HG03159 (cell line): Measurements from ENCODE around the gene HTR7.
"Not testable (repeated sequence)": the region's sequence is repeated elsewhere in the genome, so short reads cannot be mapped to it uniquely, and the experiment has no call there.

Experiments used
- ATAC-seq: cut with Tn5 transposase; IDR thresholded peaks from one replicate; pipeline ENCODE4 v1.9.1; 2021; ENCODE audit warnings: mild to moderate bottlenecking, moderate library complexity; ENCODE audit not compliant: unreplicated experiment

HTR7 gene

DNA sequence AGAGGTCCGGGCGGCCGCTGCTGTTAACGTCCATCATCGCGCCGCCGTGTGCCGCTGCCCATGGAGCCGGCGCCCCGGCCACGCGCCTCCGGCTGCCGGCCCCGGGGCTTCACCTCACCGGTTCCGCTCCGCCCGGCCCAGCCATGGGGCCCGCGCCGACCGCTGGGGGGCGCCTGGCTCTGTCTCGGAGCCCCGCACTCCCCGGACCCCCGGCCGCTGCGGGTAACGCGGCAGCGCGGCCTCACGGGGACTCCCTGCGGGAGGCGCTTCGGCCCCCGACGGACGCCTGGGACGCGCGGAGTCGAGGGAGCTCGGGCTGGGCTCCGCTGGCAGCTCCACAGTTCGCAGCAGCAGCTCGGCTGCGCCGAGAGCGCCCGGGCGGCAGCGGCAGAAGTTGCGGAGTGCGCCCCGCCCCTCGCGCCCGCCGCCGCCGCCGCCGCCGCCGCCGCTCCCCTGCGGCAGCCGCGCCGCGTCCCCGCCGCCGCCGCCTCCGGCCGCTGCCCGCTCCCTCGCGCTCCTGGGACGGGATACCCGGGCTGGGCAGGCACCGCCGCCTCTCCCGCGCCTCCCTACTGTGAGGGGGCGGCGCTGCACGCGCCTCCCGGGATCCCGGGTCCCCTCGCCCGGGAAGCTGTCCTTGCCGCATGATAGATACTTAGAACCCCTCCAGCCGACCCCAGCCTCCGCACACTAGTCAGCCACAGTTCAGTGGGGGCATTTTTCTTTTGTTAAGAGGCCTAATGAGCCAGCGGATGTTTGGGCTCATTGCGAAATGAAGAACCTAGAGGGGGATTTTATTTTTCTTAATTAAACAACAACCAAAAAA lies at the start of gene HTR7:
HTR7 (minus strand) TSS at position 405 of the 826 bp plus-strand sequence; CDS start at position 37, 368 bp downstream.
- peak; percentile 74 for ATAC-seq

DNA sequence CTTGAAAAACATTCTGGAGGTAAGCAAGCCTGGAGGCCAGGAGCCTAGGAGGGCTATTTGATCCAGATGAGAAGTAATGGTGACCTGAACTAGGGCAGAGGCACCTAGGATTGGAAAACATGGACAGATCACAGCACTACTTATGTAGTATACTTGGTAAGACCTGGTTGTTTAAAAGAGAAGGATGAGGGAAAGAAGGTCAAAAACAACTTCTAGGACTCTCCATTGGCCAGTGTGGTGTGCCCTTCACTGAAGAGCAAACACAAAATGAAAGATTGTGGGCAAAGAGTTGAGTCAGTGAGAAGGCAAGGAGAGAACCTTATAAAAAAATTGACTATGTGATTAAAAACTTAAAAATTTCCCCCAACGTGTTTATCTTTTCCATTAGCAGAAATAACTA lies 48.8 kb upstream of the HTR7 start:
- no peak for ATAC-seq

DNA sequence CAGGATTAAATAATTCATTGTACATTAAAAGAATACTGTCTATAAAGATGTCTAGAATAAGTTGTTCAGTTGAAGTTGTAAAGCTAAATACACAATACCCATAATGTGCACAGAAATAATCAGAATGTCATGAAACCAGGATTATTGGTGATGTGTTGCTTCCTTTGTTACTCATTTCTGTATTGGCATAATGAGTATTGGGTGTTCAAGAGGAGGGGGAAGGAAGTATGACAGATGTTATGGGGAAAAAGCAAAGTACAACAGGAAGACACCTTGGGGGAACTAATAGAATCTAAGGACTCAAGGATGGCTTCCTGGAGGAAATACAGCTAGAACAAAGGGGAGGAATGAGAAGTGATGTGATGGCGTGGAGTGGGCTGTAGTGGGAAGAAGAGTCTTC lies 48.1 kb upstream of the HTR7 start:
- ATAC-seq, result no peak

DNA sequence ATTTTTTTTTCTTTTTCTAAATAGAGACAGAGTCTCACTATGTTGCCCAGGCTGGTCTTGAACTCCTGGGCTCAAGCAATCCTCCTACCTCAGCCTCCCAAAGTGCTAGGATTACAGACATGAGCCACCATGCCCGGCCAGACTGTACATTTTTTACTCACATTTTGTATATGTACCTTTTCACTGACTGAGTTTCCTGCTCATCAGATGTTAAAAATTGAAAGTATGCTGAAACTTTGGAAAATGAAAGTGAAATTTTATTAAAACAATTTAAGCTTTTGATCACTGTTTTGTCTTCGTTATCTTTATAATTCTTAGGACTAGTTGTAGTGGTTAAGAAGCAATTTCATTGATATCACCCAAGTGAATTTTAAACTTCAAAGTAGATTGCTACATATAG lies 39.1 kb upstream of the HTR7 start:
- not testable (repeated sequence) for ATAC-seq

DNA sequence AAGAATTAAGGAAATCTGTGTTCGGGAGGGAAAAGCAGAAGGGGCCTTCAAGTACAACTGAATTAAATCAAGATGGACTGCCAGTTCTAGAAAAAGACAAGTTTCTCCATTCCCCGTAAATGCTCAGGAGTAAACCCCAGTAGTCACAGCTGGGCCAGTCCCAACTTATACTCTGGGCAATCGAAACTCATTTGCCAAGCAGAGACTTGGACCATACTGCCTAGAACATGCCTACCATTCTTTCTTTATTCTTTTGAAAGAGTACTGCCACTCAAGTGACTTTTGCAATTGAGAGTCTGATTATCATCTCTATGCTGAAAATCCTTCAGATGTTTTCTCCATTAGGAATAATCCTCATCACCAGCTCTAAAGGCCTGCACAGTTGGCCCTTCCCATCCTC lies 35.4 kb upstream of the HTR7 start:
- no peak for ATAC-seq

DNA sequence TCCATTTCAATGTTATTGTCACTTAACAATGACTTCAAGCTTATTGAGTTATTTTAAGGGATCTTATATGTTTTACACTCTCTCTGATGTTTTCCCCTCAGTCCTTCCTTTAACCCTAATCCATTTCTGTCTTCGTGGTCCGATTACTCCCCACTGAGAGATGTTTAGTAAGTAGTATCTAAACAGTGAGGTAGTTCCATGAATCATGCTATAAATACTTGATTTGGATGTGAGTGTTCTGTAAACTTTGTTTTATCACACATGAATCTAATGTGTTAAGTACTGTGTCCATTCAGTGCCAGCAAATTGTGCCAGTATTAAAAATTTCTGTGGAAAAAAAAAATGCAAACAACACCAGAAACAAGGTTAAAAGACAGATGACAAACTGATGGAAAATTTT lies 32.5 kb upstream of the HTR7 start:
- ATAC-seq, result no peak

DNA sequence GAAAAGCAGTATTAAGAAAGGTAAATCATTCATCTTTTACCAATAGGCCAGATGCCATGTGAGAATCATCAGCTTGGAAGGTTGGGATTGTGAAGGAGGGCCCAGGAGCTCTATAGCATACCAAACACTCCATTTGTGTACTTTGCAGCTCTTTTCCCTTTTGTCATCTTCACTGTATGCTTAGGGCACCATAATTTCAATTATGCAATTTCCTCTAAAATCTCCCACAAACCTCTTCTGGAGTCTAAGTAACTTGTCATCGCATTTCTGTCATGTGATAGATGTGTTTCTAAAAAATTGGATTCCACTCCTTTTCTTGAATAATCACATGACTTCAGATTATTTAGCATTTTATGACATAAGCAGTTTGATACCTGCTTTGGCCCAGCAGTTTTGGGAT lies 31.8 kb upstream of the HTR7 start:
- no peak for ATAC-seq

DNA sequence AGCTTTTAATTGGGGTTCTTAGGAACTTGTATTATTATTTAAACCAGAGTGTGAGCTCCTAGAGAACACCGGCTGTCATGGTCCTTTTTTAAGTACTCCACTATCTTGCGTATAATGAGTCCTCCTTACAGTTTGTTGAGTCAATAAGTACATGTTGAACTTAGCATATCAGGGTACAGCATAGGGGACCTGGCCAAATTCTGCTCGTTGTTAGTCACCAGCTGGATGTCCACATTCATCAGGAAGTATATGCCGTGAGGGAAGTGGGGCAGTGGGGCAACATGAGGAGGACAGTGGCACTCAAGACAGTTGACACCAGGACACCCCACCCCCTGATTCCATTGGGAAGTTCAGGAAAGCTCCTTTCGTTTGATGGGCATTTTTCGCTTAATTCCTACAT lies 30.5 kb upstream of the HTR7 start:
- ATAC-seq, result no peak

DNA sequence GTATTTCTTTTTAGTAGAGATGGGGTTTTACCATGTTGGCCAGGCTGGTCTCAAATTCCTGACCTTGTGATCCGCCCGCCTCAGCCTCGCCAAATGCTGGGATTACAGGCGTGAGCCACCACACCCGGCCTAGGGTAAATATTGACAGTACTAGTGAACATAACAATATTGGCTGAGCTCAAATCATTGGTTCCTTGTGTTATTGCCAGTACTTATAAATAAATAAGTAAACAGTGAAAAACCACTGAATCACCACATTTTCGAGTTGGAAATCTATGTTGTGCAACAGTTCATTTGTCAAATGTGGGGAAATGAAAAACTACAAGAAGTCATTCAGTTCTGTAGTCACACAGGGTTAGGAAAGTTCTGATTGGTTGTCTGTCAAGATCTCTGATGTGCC lies 29.7 kb upstream of the HTR7 start:
- ATAC-seq, result no peak

DNA sequence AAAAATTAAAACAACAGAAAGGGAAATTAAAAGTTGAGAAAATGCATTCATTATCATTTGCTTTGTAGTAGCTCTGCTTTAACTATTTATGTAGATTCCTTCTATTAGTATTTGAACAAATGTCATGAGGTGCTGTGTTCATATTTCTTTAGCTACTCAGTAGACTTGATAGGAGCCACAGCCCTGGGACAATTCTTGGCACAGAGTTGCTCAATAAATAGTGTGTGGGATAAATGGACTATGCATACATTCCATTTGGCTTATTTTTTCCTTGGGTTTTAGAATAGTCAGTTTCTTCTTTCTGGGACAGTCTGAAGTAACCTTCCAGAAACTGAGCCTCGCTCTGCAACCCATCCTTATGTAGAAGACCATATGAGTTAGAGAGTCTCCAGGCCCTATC lies 27.3 kb upstream of the HTR7 start:
- no peak for ATAC-seq

DNA sequence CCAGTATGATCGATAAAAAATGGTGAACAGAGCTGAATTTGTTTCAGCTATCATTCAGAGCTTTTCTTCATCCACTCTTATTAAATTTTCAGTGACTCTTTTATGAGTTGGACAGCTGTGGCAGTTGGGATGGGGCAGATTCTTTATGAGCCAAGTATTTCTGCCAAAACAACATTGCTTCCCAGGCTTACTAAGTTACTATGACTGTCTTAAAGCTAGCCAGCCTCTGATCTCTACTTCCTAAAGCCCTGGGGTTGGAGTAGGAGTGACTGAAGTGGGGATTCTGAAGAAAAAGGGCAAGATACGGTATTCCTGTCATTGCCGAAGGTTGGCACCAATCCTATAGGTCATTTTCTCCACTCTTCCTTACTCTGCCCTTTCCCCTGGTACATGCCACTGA lies 26.6 kb upstream of the HTR7 start:
- ATAC-seq, result no peak

DNA sequence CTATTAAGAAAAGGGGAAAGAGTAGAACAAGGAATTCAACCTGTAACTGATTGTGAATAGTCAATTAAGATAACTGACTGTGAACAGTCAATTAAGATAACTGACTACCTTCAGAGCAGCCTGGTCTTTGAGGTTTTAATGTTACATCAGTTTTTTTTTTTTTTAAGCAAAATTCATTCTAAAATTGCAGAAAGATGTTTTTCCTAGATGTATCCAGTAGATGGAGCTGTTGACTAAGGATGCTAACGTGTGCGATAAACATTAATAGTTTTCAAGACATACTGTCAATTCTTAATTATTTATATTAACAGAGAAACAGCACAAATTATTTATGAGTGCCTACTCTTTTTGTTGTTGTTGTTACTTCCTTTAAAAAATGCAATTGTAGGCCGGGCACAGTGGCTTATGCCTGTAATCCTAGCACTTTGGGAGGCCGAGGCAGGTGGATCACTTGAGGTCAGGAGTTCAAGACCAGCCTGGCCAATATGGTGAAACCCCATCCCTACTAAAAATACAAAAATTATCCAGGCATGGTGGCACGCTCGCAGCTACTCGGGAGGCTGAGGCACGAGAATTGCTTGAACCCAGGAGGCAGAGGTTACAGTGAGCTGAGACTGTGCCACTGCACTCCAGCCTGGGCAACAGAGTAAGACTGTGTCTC lies 22.4 kb upstream of the HTR7 start:
- ATAC-seq, result not testable (repeated sequence)

DNA sequence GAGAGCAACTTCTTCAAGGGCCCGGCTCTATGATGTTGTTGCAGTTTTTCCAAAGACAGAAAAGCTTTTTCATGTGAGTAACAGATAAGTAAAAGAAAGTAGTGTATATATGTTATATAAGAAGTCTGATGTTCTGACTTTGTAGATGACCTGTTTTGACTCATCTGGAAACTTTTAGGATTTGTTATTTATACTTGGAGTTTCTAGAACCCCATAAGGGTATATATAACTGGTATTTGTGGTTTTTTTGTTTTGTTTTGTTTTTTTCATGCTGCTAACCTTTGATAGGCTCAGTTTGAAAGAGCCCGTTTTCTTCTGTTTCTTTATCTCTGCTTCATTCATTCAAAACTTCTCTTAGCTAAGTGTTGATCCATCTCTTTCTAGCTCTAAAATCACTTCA lies 21.2 kb upstream of the HTR7 start:
- no peak for ATAC-seq

DNA sequence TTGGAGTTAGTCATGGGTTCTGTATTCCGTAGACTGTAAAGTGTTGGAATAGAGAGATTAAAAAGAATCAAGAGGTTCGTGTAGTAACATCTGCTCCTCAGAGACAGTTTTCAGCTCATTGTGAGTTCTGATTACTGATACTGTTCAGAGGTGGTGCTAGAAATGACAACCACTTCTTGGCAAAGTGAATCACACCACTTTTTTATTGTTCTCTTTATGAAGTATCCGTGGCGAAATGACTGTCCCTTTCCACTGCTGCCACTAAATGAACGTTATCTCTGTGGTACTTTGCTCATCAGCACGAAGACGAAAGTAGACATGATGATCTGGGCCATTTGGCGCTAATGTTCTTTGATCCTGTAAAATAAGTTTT lies 14.8 kb upstream of the HTR7 start:
- ATAC-seq, result peak; percentile 2

DNA sequence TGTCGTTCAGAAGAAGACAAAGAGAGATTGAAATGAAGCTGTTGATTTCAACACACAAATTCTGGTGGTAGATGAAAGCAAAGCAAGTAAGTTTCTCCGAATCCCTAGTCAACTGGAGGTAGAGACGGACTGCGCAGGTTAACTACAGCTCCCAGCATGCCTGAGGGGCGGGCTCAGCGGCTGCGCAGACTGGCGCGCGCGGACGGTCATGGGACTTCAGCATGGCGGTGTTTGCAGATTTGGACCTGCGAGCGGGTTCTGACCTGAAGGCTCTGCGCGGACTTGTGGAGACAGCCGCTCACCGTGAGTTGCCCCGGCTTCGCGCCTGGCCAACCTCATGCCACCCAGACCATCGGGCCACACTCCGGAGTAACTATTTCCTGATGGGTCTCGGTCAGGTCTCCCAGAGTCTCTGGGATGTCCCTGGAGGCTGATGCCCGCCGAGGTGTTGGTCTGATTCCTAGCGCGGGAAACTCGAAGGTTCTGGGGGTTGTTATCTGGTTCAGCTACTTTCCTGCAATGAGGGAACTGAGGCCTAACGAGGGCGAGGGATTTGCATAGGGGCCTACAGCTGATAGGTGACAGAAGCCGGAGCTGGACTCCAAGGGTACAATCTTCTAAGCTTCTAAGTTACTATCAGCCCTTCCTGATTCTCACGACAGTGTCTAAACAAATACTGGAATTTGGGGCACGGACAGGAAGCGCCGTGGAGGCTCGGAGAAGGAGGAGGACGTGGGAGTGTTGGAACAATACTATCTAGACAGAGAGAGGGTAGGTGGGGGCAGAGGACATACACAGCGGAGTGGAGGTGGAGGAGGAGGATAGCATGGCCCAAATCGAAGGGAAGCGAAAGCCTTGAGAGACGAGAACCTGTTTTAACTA lies 14.2 kb upstream of the HTR7 start, which contains the start of gene RPP30:
RPP30 (plus strand) TSS at position 209 of the 882 bp plus-strand sequence; CDS start at position 222, 13 bp downstream.
- ATAC-seq, result peak; percentile 98

DNA sequence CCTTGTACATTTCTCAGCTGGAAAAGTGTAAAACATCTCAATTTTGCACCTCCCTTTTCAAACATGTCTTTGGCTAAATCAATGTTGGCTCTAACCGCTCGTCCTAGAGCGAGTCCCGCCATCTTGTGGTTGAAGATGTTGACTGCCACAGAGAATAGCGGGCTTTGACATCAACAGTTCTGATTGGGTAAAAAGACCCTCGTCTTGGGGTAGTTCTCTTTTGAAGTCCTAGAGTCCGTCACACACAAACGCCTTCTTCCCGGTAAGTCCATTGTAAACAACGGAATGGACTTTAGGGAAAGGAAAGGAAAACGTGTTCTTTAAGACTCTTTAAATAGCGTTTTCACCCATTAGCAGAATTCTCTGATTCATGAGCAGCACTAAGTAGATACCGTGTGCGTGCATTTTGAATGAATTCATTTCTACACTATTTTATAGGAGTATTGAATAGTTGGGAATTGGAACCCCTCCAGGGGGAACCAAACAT lies 13.5 kb upstream of the HTR7 start:
- ATAC-seq, result peak; percentile 63

DNA sequence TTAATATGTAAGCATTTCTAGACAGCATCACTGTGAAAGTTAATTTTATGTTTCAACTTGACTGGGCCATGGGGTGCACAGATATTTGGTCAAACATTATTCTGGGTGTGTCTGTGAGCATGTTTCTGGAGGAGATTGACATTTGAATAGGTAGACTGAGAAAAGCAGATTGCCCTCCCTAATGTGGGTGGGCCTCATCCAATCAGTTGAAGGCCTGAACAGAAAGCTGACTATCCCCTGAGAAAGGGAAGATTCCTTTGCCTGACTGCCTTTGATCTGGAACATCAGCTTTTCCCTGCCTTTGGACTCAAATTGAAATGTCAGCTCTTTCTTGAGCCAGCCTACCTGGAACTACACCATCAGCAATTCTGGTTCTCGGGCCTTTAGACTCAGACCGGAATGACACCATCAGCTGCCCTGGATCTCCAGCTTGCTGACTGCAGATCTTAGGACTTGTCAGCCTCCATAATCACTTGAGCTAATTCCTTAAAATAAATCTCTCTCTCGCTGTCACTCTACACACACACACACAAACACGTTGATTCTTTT lies 8.3 kb upstream of the HTR7 start:
- no peak for ATAC-seq

DNA sequence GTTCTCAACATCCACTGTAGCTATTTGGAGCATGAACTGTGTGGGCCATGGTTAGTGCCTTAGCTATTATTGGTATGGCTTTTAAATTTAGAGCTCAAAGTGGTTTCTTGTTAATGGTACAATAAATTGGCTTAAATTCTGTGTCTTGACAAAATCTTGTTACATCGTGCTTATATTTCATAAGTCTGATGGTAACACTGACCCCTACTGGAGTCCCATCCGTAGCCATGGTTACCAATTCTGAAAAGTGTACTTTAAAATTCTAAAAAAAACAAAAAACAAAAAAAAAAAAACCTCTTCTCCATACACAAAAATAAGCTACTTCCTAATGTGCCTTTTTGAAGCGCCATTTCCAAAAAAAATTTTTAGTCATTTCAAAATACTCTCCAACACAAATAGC lies 7.6 kb upstream of the HTR7 start:
- ATAC-seq, result no peak

DNA sequence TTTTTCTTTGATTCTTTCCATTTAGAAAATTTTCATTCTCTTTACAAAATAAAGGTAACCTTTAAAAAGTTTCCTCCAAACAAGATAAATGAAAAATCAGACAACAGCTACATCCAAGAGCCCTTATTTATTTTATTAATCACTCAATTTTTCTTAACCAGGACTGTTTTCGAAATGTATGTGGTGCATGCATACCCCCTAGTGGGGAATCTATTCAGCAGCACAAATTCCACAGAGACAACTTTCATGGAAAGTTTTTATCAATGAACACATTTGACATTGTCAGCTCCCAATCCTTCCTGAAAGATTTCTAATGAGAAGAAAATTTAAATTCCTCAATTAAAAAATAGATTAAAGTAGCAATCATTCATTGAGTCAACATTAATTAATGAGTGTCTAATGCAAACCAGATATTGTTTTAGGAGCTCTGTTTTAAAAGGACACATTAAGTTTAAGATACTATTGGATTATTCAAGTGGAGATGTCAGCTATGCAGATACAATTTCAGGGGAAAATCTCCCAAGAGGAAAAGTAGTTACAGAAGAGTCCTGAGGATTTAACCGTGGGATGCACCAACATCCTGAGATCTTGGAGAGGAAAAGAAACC lies 5.2 kb upstream of the HTR7 start:
- no peak for ATAC-seq

DNA sequence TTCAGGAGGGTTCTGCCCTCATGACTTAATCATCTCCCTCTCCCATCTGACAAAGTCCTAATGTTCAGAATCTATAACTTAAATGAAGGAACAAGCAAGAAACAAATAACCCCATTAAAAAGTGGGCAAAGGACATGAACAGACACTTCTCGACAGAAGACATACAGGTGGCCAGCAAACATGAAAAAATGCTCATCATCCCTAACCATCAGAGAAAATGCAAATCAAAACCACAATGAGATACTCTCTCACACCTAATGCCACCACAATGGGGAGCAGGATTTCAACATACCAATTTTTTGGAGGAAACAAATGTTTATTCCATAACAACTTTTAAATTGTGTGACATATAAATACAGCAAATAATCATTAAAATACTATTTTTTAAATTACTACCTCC lies 3.0 kb upstream of the HTR7 start:
- no peak for ATAC-seq

DNA sequence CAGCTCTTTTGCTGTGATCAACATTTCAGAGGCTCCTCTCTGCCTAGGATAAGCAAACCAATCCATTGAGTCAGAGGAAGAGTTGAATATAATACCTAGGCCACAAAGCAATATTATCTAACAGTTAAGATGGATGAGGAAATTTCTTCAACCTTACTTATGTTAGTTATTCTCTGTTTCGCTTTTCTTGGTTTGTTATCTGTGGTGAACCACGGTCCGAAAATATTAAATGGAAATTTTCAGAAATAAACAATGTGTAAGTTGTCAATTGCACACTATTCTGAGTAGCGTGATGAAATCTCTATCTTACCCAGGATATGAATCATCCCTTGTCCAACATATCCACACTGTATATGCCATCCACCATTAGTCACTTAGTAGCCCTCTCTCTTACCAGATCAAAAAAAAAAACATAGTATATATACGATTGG lies 1.5 kb upstream of the HTR7 start:
- ATAC-seq, result no peak
